Thyroid gland (tissue), 4 donors: Measurements from ENCODE around the gene SHISA7.

Experiments used
- CTCF ChIP-seq, 6 experiments: fragments of 200-600 bp in 3 of 6; fragments of 450-650 bp in 3 of 6; sonication (generic) in 3 of 6; IDR thresholded peaks; one replicate each; pipeline ENCODE4 v1.5.1; 2016 to 2019; ENCODE audit warnings: antibody characterized with exemption in 6 of 6, mild to moderate bottlenecking in 2 of 6, inconsistent platforms in 1 of 6, moderate library complexity in 1 of 6
- POLR2A ChIP-seq, 2 donors: fragments of 450-650 bp; IDR thresholded peaks; one replicate each; pipeline ENCODE4 v1.6.1; 2017; ENCODE audit warnings: antibody characterized with exemption in 2 of 2, mild to moderate bottlenecking in 2 of 2, moderate library complexity in 1 of 2

GRCh38 chr19:55478364-55478763 is 35.3 kb upstream of the SHISA7 start:
- TF ChIP-seq CTCF (IDR thresholded peaks at IDR 0.05): no peak
- TF ChIP-seq POLR2A (IDR thresholded peaks at IDR 0.05): no peak
